ENCODE results near the gene GATB. TPM values are rescaled to one million over a fixed set of nuclear protein-coding genes. Genes with fewer than 3 reads are reported as not detected.
A peak's percentile ranks its signal among the peaks of the same experiment; 100 is the strongest.
"Not testable (repeated sequence)": the region's sequence is repeated elsewhere in the genome, so short reads cannot be mapped to it uniquely, and the experiment has no call there.

Gene GATB
- total and polyA plus RNA-seq, 5 donors, result 87.5 to 182 (median 94.1) TPM

GRCh38 chr4:151760002-151760401 is 805 bp downstream of the GATB start:
- 27% methylated on average over 3 of the region's 3 CpGs for WGBS
- Histone ChIP-seq H3K4me3 (ENCODE audit: low read length) (peak overlapping the region; percentile 99), H3K27ac (ENCODE audit: low read length) (no peak overlapping the region), H3K9me3 (ENCODE audit: control insufficient read depth, low read length) (no peaks in the 10 kb centered on the region), H3K4me1 (ENCODE audit: control insufficient read depth, insufficient read depth, low read length) (peaks cover 2% of the 10 kb centered on the region), H3K27me3 (ENCODE audit: control insufficient read depth, insufficient read depth) (no peaks in the 10 kb centered on the region)
- no peak for DNase-seq
- intact Hi-C loops (cut with DNase I), result no loop called here
- ATAC-seq, result no peak

- intact Hi-C loops (cut with DNase I), result no loop called here
- Histone ChIP-seq H3K4me3 (ENCODE audit: low read length) (no peak overlapping the region), H3K27me3 (ENCODE audit: control insufficient read depth, insufficient read depth) (no peaks in the 10 kb centered on the region), H3K27ac (ENCODE audit: low read length) (no peak overlapping the region), H3K9me3 (ENCODE audit: control insufficient read depth, low read length) (no peaks in the 10 kb centered on the region), H3K4me1 (ENCODE audit: control insufficient read depth, insufficient read depth, low read length) (no peaks in the 10 kb centered on the region)
- WGBS, result 76% methylated on average over 5 of the region's 5 CpGs
- ATAC-seq, result no peak
- DNase-seq, result no peak
Measured at GRCh38 chr4:151753056-151753455, 7.8 kb downstream of the GATB start.

GRCh38 chr4:151750156-151750555 is 10.7 kb downstream of the GATB start:
- Histone ChIP-seq H3K9me3 (ENCODE audit: control insufficient read depth, low read length) (no peaks in the 10 kb centered on the region), H3K27ac (ENCODE audit: low read length) (no peak overlapping the region), H3K4me1 (ENCODE audit: control insufficient read depth, insufficient read depth, low read length) (peaks cover 3% of the 10 kb centered on the region), H3K27me3 (ENCODE audit: control insufficient read depth, insufficient read depth) (no peaks in the 10 kb centered on the region), H3K4me3 (ENCODE audit: low read length) (no peak overlapping the region)
- no peak for ATAC-seq
- no peak for DNase-seq
- intact Hi-C loops (cut with DNase I), result no loop called here
- WGBS, result 81% methylated on average over 6 of the region's 6 CpGs

GRCh38 chr4:151745481-151746231 is 15.2 kb downstream of the GATB start:
- intact Hi-C loops (cut with DNase I), result no loop called here
- Histone ChIP-seq H3K27me3 (ENCODE audit: control insufficient read depth, insufficient read depth) (no peaks in the 10 kb centered on the region), H3K9me3 (ENCODE audit: control insufficient read depth, low read length) (no peaks in the 10 kb centered on the region), H3K4me1 (ENCODE audit: control insufficient read depth, insufficient read depth, low read length) (peaks cover 3% of the 10 kb centered on the region), H3K27ac (ENCODE audit: low read length) (peak overlapping the region; percentile 17), H3K4me3 (ENCODE audit: low read length) (no peak overlapping the region)
- 37% methylated on average over 5 of the region's 5 CpGs for WGBS
- DNase-seq (no peak), ATAC-seq (no peak)

- 55% methylated on average over 1 of the region's 1 CpG for WGBS
- intact Hi-C loops (cut with DNase I), result no loop called here
- Histone ChIP-seq H3K4me1 (ENCODE audit: control insufficient read depth, insufficient read depth, low read length) (peaks cover 3% of the 10 kb centered on the region), H3K9me3 (ENCODE audit: control insufficient read depth, low read length) (no peaks in the 10 kb centered on the region), H3K4me3 (ENCODE audit: low read length) (no peak overlapping the region), H3K27ac (ENCODE audit: low read length) (no peak overlapping the region), H3K27me3 (ENCODE audit: control insufficient read depth, insufficient read depth) (no peaks in the 10 kb centered on the region)
- no peak for ATAC-seq
- DNase-seq, result no peak
Measured at GRCh38 chr4:151744614-151745013, 16.2 kb downstream of the GATB start.

GRCh38 chr4:151743894-151744293 is 16.9 kb downstream of the GATB start:
- intact Hi-C loops (cut with DNase I), result no loop called here
- 95% methylated on average over 4 of the region's 4 CpGs for WGBS
- ATAC-seq, result no peak

GRCh38 chr4:151743128-151743854 is 17.5 kb downstream of the GATB start:
- intact Hi-C loops (cut with DNase I), result no loop called here
- DNase-seq (no peak), ATAC-seq (no peak)
- Histone ChIP-seq H3K9me3 (ENCODE audit: control insufficient read depth, low read length) (no peaks in the 10 kb centered on the region), H3K27me3 (ENCODE audit: control insufficient read depth, insufficient read depth) (no peaks in the 10 kb centered on the region), H3K4me3 (ENCODE audit: low read length) (no peak overlapping the region), H3K4me1 (ENCODE audit: control insufficient read depth, insufficient read depth, low read length) (peaks cover 3% of the 10 kb centered on the region), H3K27ac (ENCODE audit: low read length) (no peak overlapping the region)
- 92% methylated on average over 3 of the region's 3 CpGs for WGBS

More at GRCh38 chr4:151743894-151744293, 16.9 kb downstream of the GATB start:
- peaks cover 3% of the 10 kb centered on the region for H3K4me1 ChIP-seq (ENCODE audit: control insufficient read depth, insufficient read depth, low read length)
- no peaks in the 10 kb centered on the region for H3K9me3 ChIP-seq (ENCODE audit: control insufficient read depth, low read length)
- DNase-seq, result no peak
- no peak overlapping the region for H3K4me3 ChIP-seq (ENCODE audit: low read length)
- H3K27ac ChIP-seq (ENCODE audit: low read length), result no peak overlapping the region
- no peaks in the 10 kb centered on the region for H3K27me3 ChIP-seq (ENCODE audit: control insufficient read depth, insufficient read depth)

- no peak overlapping the region for H3K27ac ChIP-seq (ENCODE audit: low read length)
- 74% methylated on average over 8 of the region's 8 CpGs for WGBS
- no peak for ATAC-seq
- H3K4me3 ChIP-seq (ENCODE audit: low read length), result no peak overlapping the region
- no peak for DNase-seq
- intact Hi-C loops (cut with DNase I), result no loop called here
- no peaks in the 10 kb centered on the region for H3K4me1 ChIP-seq (ENCODE audit: control insufficient read depth, insufficient read depth, low read length)
- H3K9me3 ChIP-seq (ENCODE audit: control insufficient read depth, low read length), result no peaks in the 10 kb centered on the region
- no peaks in the 10 kb centered on the region for H3K27me3 ChIP-seq (ENCODE audit: control insufficient read depth, insufficient read depth)
Measured at GRCh38 chr4:151738720-151739517, 21.9 kb downstream of the GATB start.

GRCh38 chr4:151736852-151737251 is 24.0 kb downstream of the GATB start:
- intact Hi-C loops (cut with DNase I); H3K4me3 ChIP-seq (ENCODE audit: low read length); DNase-seq; ATAC-seq; H3K27ac ChIP-seq (ENCODE audit: low read length); H3K4me1 ChIP-seq (ENCODE audit: control insufficient read depth, insufficient read depth, low read length); H3K27me3 ChIP-seq (ENCODE audit: control insufficient read depth, insufficient read depth); H3K9me3 ChIP-seq (ENCODE audit: control insufficient read depth, low read length): not testable (repeated sequence)
- WGBS, result over 99% methylated on average over 2 of the region's 2 CpGs

GRCh38 chr4:151736361-151736760 is 24.4 kb downstream of the GATB start:
- no peak overlapping the region for H3K4me3 ChIP-seq (ENCODE audit: low read length)
- DNase-seq (no peak), ATAC-seq (no peak)
- H3K9me3 ChIP-seq (ENCODE audit: control insufficient read depth, low read length), result no peaks in the 10 kb centered on the region
- intact Hi-C loops (cut with DNase I), result no loop called here
- H3K27ac ChIP-seq (ENCODE audit: low read length), result no peak overlapping the region
- H3K4me1 ChIP-seq (ENCODE audit: control insufficient read depth, insufficient read depth, low read length), result no peaks in the 10 kb centered on the region
- 96% methylated on average over 1 of the region's 1 CpG for WGBS
- no peaks in the 10 kb centered on the region for H3K27me3 ChIP-seq (ENCODE audit: control insufficient read depth, insufficient read depth)

- WGBS, result 95% methylated on average over 34 of the region's 34 CpGs
- H3K9me3 ChIP-seq (ENCODE audit: control insufficient read depth, low read length); H3K4me1 ChIP-seq (ENCODE audit: control insufficient read depth, insufficient read depth, low read length); H3K4me3 ChIP-seq (ENCODE audit: low read length); intact Hi-C loops (cut with DNase I); H3K27ac ChIP-seq (ENCODE audit: low read length); ATAC-seq; H3K27me3 ChIP-seq (ENCODE audit: control insufficient read depth, insufficient read depth): not testable (repeated sequence)
- DNase-seq, result peak in 1 of 3 donors; percentile 45
Measured at GRCh38 chr4:151731670-151732069, 29.1 kb downstream of the GATB start.

Measured in right cardiac atrium (tissue), 5 donors.